GM21390 (cell line): Measurements from ENCODE around the gene CD8B2.
"Not testable (repeated sequence)": the region's sequence is repeated elsewhere in the genome, so short reads cannot be mapped to it uniquely, and the experiment has no call there.

ENCODE experiments used
- ATAC-seq: cut with Tn5 transposase; IDR thresholded peaks from one replicate; pipeline ENCODE4 v1.9.1; 2021; ENCODE audit not compliant: unreplicated experiment

CD8B2 gene

GRCh38 chr2:106547164-106547903 is 60.2 kb downstream of the CD8B2 start:
- ATAC-seq: no peak

GRCh38 chr2:106551417-106552130 is 64.4 kb downstream of the CD8B2 start:
- no peak for ATAC-seq

GRCh38 chr2:106552921-106553320 is 65.8 kb downstream of the CD8B2 start:
- no peak for ATAC-seq

GRCh38 chr2:106553321-106553720 is 66.2 kb downstream of the CD8B2 start:
- no peak for ATAC-seq

GRCh38 chr2:106554411-106554810 is 67.2 kb downstream of the CD8B2 start:
- ATAC-seq: no peak

GRCh38 chr2:106555053-106555452 is 67.9 kb downstream of the CD8B2 start:
- no peak for ATAC-seq

- ATAC-seq: not testable (repeated sequence)
Measured at GRCh38 chr2:106559786-106560185, 72.6 kb downstream of the CD8B2 start.

GRCh38 chr2:106560773-106561172 is 73.6 kb downstream of the CD8B2 start:
- ATAC-seq: no peak

- ATAC-seq: no peak
Measured at GRCh38 chr2:106561356-106561755, 74.2 kb downstream of the CD8B2 start.

- no peak for ATAC-seq
Measured at GRCh38 chr2:106561803-106562202, 74.6 kb downstream of the CD8B2 start.

GRCh38 chr2:106562268-106563186 is 75.4 kb downstream of the CD8B2 start:
- ATAC-seq: no peak

GRCh38 chr2:106563195-106563594 is 76.0 kb downstream of the CD8B2 start:
- ATAC-seq: no peak

GRCh38 chr2:106565599-106565998 is 78.4 kb downstream of the CD8B2 start:
- no peak for ATAC-seq

- ATAC-seq: no peak
Measured at GRCh38 chr2:106566050-106566449, 78.9 kb downstream of the CD8B2 start.

- not testable (repeated sequence) for ATAC-seq
Measured at GRCh38 chr2:106566484-106566883, 79.3 kb downstream of the CD8B2 start.

GRCh38 chr2:106570316-106570715 is 83.2 kb downstream of the CD8B2 start:
- ATAC-seq: no peak
